ENCODE results near the gene ADH4. TPM values are rescaled to one million over a fixed set of nuclear protein-coding genes. Genes with fewer than 3 reads are reported as not detected.
"Not testable (repeated sequence)": the region's sequence is repeated elsewhere in the genome, so short reads cannot be mapped to it uniquely, and the experiment has no call there.

ADH4 gene
- total RNA-seq, 1 experiment from 2014 or later, result 0.11 TPM

DNA sequence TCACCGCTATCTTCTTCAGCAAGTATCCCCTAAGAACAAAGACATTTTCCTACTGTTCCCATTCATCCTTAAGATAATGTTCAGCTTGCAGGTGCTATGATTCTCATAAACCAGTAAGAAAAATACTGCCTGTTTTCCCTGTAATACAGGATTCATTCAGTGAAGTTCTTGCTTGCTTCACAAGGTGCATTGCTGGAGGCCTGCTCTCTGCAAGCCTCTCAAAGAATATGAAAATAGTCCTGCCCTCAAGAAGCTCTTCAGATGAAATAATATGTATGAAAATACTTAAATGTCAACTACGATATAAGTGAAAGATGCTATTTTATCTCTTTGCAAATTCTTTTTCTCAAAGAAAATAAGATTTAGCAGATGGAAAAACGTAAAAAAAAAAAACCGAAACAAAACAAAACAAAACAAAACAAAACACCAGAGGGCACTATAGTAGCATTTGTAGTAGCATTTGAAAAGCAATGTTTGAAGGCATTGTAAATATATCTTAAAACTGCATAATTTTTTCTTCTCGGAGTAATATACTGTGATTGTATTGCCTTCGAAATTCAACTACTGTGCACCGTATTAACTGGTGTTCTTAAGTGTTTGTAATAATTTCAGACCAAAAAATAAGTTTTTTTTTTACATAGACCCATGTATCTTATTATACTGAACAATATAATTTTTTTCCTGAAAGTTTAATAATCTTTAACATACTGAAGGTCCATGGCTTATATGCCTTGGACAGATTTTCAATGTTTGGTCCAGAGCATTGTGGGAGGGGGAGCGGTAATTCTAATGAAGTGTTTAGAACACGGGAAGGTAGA, 26.0 kb downstream of the ADH4 start:
- POLR2A ChIA-PET, result no interaction called here

DNA sequence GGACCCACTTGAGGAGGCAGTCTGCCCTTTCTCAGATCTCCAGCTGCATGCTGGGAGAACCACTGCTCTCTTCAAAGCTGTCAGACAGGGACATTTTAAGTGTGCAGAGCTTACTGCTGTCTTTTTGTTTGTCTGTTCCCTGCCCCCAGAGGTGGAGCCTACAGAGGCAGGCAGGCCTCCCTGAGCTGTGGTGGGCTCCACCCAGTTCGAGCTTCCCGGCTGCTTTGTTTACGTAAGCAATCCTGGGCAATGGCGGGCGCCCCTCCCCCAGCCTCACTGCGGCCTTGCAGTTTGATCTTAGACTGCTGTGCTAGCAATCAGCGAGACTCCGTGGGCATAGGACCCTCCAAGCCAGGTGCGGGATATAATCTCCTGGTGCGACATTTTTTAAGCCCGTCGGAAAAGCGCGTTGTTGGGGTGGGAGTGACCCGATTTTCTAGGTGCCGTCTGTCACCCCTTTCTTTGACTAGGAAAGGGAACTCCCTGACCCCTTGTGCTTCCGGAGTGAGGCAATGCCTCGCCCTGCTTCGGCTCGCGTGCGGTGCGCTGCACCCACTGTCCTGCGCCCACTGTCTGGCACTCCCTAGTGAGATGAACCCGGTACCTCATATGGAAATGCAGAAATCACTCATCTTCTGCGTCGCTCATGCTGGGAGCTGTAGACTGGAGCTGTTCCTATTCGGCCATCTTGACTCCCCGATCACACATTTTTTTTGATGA, 26.8 kb downstream of the ADH4 start:
- H3K9me3 Mint-ChIP-seq, result peaks cover 21% of the 10 kb centered on the region
- ATAC-seq; CTCF ChIA-PET; H3K27me3 Mint-ChIP-seq (ENCODE audit: low read depth); DNase-seq (ENCODE audit: low spot score); H3K4me3 Mint-ChIP-seq; POLR2A ChIA-PET; H3K27ac Mint-ChIP-seq: not testable (repeated sequence)
- H3K36me3 Mint-ChIP-seq, result peaks cover 16% of the 10 kb centered on the region
- peaks cover 13% of the 10 kb centered on the region for H3K4me1 Mint-ChIP-seq

More for the DNA sequence above, 26.0 kb downstream of the ADH4 start:
- Mint-ChIP-seq H3K4me1 (peaks cover 13% of the 10 kb centered on the region), H3K36me3 (peaks cover 16% of the 10 kb centered on the region), H3K27me3 (ENCODE audit: low read depth) (no peaks in the 10 kb centered on the region), H3K4me3 (no peak overlapping the region), H3K27ac (no peak overlapping the region), H3K9me3 (peaks cover 22% of the 10 kb centered on the region)
- DNase-seq (ENCODE audit: low spot score), result no peak
- ATAC-seq, result no peak
- no peak for TF ChIP-seq ZNF416 (CRISPR knock-in tag; IDR thresholded peaks at IDR 0.05)
- CTCF ChIA-PET, result no interaction called here

DNA sequence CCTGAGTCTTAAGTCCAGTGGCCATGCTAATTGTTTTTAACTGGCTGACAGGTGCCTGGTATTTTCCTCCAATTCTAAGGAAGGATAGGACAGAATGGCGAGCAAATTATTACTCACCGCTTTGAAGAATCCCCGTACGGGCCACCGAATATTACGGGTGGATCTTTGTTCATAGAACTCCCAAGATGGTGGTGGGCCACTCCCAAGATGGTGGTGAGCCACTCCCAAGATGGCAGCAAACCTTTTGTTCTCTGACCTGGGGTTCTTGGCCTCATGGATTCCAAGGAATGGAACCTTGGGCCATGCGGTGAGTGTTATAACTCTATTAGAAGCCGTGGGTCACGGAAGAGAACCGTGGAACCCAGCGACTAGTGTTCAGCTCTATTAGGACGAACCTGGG, 34.8 kb downstream of the ADH4 start:
- H3K27me3 Mint-ChIP-seq (ENCODE audit: low read depth); ATAC-seq; POLR2A ChIA-PET; DNase-seq (ENCODE audit: low spot score); H3K4me3 Mint-ChIP-seq; H3K4me1 Mint-ChIP-seq; H3K36me3 Mint-ChIP-seq; CTCF ChIA-PET; H3K27ac Mint-ChIP-seq: not testable (repeated sequence)
- peaks cover 12% of the 10 kb centered on the region for H3K9me3 Mint-ChIP-seq

DNA sequence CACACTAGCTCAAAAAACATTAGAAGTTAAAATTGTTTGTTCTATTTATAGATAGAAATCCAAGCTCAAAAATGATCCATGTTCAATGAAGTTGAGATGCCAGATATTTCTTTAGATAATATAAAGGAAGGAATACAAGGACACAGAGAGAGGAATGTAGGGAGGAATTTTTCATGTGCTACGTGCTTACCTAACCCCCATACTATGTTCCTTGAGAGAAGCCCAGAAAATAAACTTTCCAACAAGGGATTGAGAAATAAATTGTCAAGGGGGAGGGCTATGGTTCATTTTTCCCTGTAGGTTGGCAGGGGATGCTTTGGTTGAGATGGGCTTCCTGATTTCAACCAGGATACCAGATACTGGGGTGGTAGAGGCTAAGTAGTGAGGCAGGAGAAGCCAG, 39.9 kb downstream of the ADH4 start:
- no peaks in the 10 kb centered on the region; the same call in 1 of the 2 replicates for H3K27me3 Mint-ChIP-seq (ENCODE audit: low read depth)
- H3K9me3 Mint-ChIP-seq, result peaks cover 20% of the 10 kb centered on the region
- H3K27ac Mint-ChIP-seq, result no peak overlapping the region
- DNase-seq (ENCODE audit: low spot score) (no peak), ATAC-seq (no peak)
- peaks cover 9% of the 10 kb centered on the region for H3K4me1 Mint-ChIP-seq
- peaks cover 15% of the 10 kb centered on the region for H3K36me3 Mint-ChIP-seq
- CTCF ChIA-PET, result no interaction called here
- H3K4me3 Mint-ChIP-seq, result no peak overlapping the region
- POLR2A ChIA-PET, result no interaction called here
- TF ChIP-seq, protein P1, sequence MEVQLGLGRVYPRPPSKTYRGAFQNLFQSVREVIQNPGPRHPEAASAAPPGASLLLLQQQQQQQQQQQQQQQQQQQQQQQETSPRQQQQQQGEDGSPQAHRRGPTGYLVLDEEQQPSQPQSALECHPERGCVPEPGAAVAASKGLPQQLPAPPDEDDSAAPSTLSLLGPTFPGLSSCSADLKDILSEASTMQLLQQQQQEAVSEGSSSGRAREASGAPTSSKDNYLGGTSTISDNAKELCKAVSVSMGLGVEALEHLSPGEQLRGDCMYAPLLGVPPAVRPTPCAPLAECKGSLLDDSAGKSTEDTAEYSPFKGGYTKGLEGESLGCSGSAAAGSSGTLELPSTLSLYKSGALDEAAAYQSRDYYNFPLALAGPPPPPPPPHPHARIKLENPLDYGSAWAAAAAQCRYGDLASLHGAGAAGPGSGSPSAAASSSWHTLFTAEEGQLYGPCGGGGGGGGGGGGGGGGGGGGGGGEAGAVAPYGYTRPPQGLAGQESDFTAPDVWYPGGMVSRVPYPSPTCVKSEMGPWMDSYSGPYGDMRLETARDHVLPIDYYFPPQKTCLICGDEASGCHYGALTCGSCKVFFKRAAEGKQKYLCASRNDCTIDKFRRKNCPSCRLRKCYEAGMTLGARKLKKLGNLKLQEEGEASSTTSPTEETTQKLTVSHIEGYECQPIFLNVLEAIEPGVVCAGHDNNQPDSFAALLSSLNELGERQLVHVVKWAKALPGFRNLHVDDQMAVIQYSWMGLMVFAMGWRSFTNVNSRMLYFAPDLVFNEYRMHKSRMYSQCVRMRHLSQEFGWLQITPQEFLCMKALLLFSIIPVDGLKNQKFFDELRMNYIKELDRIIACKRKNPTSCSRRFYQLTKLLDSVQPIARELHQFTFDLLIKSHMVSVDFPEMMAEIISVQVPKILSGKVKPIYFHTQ (CRISPR knock-in tag; IDR thresholded peaks at IDR 0.05), result no peak
- TF ChIP-seq, protein P2, sequence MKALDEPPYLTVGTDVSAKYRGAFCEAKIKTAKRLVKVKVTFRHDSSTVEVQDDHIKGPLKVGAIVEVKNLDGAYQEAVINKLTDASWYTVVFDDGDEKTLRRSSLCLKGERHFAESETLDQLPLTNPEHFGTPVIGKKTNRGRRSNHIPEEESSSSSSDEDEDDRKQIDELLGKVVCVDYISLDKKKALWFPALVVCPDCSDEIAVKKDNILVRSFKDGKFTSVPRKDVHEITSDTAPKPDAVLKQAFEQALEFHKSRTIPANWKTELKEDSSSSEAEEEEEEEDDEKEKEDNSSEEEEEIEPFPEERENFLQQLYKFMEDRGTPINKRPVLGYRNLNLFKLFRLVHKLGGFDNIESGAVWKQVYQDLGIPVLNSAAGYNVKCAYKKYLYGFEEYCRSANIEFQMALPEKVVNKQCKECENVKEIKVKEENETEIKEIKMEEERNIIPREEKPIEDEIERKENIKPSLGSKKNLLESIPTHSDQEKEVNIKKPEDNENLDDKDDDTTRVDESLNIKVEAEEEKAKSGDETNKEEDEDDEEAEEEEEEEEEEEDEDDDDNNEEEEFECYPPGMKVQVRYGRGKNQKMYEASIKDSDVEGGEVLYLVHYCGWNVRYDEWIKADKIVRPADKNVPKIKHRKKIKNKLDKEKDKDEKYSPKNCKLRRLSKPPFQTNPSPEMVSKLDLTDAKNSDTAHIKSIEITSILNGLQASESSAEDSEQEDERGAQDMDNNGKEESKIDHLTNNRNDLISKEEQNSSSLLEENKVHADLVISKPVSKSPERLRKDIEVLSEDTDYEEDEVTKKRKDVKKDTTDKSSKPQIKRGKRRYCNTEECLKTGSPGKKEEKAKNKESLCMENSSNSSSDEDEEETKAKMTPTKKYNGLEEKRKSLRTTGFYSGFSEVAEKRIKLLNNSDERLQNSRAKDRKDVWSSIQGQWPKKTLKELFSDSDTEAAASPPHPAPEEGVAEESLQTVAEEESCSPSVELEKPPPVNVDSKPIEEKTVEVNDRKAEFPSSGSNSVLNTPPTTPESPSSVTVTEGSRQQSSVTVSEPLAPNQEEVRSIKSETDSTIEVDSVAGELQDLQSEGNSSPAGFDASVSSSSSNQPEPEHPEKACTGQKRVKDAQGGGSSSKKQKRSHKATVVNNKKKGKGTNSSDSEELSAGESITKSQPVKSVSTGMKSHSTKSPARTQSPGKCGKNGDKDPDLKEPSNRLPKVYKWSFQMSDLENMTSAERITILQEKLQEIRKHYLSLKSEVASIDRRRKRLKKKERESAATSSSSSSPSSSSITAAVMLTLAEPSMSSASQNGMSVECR (CRISPR knock-in tag; IDR thresholded peaks at IDR 0.05; ENCODE audit: borderline replicate concordance), result no peak
- TF ChIP-seq MXD4 (CRISPR knock-in tag; IDR thresholded peaks at IDR 0.05; ENCODE audit: borderline replicate concordance) (no peak), IRF2 (CRISPR knock-in tag; IDR thresholded peaks at IDR 0.05; ENCODE audit: borderline replicate concordance, low read depth) (no peak), ESRRA (CRISPR knock-in tag; IDR thresholded peaks at IDR 0.05; ENCODE audit: borderline replicate concordance) (no peak), EMX1 (CRISPR knock-in tag; IDR thresholded peaks at IDR 0.05) (no peak)
- TF ChIP-seq, protein P3, sequence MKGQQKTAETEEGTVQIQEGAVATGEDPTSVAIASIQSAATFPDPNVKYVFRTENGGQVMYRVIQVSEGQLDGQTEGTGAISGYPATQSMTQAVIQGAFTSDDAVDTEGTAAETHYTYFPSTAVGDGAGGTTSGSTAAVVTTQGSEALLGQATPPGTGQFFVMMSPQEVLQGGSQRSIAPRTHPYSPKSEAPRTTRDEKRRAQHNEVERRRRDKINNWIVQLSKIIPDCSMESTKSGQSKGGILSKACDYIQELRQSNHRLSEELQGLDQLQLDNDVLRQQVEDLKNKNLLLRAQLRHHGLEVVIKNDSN (CRISPR knock-in tag; IDR thresholded peaks at IDR 0.05), result no peak
- TF ChIP-seq, protein P4, sequence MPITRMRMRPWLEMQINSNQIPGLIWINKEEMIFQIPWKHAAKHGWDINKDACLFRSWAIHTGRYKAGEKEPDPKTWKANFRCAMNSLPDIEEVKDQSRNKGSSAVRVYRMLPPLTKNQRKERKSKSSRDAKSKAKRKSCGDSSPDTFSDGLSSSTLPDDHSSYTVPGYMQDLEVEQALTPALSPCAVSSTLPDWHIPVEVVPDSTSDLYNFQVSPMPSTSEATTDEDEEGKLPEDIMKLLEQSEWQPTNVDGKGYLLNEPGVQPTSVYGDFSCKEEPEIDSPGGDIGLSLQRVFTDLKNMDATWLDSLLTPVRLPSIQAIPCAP (CRISPR knock-in tag; IDR thresholded peaks at IDR 0.05), result no peak
- TF ChIP-seq, protein P5, sequence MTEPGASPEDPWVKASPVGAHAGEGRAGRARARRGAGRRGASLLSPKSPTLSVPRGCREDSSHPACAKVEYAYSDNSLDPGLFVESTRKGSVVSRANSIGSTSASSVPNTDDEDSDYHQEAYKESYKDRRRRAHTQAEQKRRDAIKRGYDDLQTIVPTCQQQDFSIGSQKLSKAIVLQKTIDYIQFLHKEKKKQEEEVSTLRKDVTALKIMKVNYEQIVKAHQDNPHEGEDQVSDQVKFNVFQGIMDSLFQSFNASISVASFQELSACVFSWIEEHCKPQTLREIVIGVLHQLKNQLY (CRISPR knock-in tag; IDR thresholded peaks at IDR 0.05), result no peak
- TF ChIP-seq, protein P6, sequence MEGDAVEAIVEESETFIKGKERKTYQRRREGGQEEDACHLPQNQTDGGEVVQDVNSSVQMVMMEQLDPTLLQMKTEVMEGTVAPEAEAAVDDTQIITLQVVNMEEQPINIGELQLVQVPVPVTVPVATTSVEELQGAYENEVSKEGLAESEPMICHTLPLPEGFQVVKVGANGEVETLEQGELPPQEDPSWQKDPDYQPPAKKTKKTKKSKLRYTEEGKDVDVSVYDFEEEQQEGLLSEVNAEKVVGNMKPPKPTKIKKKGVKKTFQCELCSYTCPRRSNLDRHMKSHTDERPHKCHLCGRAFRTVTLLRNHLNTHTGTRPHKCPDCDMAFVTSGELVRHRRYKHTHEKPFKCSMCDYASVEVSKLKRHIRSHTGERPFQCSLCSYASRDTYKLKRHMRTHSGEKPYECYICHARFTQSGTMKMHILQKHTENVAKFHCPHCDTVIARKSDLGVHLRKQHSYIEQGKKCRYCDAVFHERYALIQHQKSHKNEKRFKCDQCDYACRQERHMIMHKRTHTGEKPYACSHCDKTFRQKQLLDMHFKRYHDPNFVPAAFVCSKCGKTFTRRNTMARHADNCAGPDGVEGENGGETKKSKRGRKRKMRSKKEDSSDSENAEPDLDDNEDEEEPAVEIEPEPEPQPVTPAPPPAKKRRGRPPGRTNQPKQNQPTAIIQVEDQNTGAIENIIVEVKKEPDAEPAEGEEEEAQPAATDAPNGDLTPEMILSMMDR (IDR thresholded peaks at IDR 0.05), result no peak
- TF ChIP-seq, protein P7, sequence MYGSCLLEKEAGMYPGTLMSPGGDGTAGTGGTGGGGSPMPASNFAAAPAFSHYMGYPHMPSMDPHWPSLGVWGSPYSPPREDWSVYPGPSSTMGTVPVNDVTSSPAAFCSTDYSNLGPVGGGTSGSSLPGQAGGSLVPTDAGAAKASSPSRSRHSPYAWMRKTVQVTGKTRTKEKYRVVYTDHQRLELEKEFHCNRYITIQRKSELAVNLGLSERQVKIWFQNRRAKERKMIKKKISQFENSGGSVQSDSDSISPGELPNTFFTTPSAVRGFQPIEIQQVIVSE (CRISPR knock-in tag; IDR thresholded peaks at IDR 0.05; ENCODE audit: borderline replicate concordance), result no peak
- TF ChIP-seq, protein P8, sequence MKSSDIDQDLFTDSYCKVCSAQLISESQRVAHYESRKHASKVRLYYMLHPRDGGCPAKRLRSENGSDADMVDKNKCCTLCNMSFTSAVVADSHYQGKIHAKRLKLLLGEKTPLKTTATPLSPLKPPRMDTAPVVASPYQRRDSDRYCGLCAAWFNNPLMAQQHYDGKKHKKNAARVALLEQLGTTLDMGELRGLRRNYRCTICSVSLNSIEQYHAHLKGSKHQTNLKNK (CRISPR knock-in tag; IDR thresholded peaks at IDR 0.05), result no peak
